CD8-positive, alpha-beta memory T cell (primary cell): ENCODE results near the gene OPTC. TPM values are rescaled to one million over a fixed set of nuclear protein-coding genes. Genes with fewer than 3 reads are reported as not detected.
A peak's percentile ranks its signal among the peaks of the same experiment; 100 is the strongest.
"Not testable (repeated sequence)": the region's sequence is repeated elsewhere in the genome, so short reads cannot be mapped to it uniquely, and the experiment has no call there.

Experiments used
- CTCF ChIA-PET: fragments of 350-600 bp; sonication (Branson Sonifier 250); formaldehyde crosslinking; loops from one replicate; lab custom pipeline; 2021; ENCODE audit warnings: antibody characterized with exemption; lab: Charles Lee
- POLR2A ChIA-PET: fragments of 350-600 bp; sonication (Branson Sonifier 250); formaldehyde crosslinking; loops from one replicate; lab custom pipeline; 2021; ENCODE audit warnings: antibody characterized with exemption; lab: Charles Lee
- DNase-seq, 5 donors: peaks; one replicate each; pipeline versions ENCODE4 v3.0.0 to v3.0.0-alpha.2; 2020 to 2022; ENCODE audit warnings: mixed read lengths in 1 of 5
- H3K27ac ChIP-seq: one replicate; pipeline ENCODE4 v1.7.0; 2013; ENCODE audit warnings: low read depth, mild to moderate bottlenecking, low read length, moderate library complexity
- H3K27me3 ChIP-seq: 2 replicates; pipeline ENCODE4 v1.7.0; 2013; ENCODE audit warnings: low read length, mild to moderate bottlenecking; ENCODE audit not compliant: insufficient read depth, poor library complexity, severe bottlenecking
- H3K36me3 ChIP-seq: 2 replicates; pipeline ENCODE4 v1.7.0; 2013; ENCODE audit warnings: mild to moderate bottlenecking, low read length, moderate library complexity; ENCODE audit not compliant: insufficient read depth
- H3K4me1 ChIP-seq: 2 replicates; pipeline ENCODE4 v1.7.0; 2013; ENCODE audit warnings: mild to moderate bottlenecking, low read length, moderate library complexity; ENCODE audit not compliant: insufficient read depth
- H3K4me3 ChIP-seq: 2 replicates; pipeline ENCODE4 v1.7.0; 2013; ENCODE audit warnings: mild to moderate bottlenecking, low read length
- H3K9me3 ChIP-seq: 2 replicates; pipeline ENCODE4 v1.7.0; 2013; ENCODE audit warnings: mild to moderate bottlenecking, low read length
- H3K27ac Mint-ChIP-seq, 8 donors: one replicate each; pipeline ENCODE4 v1.8.0; 2020 to 2021; ENCODE audit warnings: mixed read lengths in 8 of 8, mild to moderate bottlenecking in 6 of 8, inconsistent platforms in 3 of 8, moderate library complexity in 3 of 8
- H3K27me3 Mint-ChIP-seq, 2 donors: one replicate each; pipeline ENCODE4 v1.8.0; 2020 to 2021; ENCODE audit warnings: mixed read lengths in 2 of 2, mild to moderate bottlenecking in 1 of 2, moderate library complexity in 1 of 2
- H3K36me3 Mint-ChIP-seq, 3 donors: one replicate each; pipeline ENCODE4 v1.8.0; 2020 to 2021; ENCODE audit warnings: mixed read lengths in 3 of 3, inconsistent platforms in 1 of 3, mild to moderate bottlenecking in 1 of 3
- H3K4me1 Mint-ChIP-seq, 3 donors: one replicate each; pipeline ENCODE4 v1.8.0; 2020 to 2021; ENCODE audit warnings: mixed read lengths in 3 of 3, inconsistent platforms in 1 of 3, mild to moderate bottlenecking in 1 of 3
- H3K4me3 Mint-ChIP-seq, 7 donors: one replicate each; pipeline ENCODE4 v1.8.0; 2020 to 2021; ENCODE audit warnings: mixed read lengths in 7 of 7, mild to moderate bottlenecking in 6 of 7, moderate library complexity in 4 of 7, inconsistent platforms in 2 of 7
- H3K9me3 Mint-ChIP-seq, 5 donors: one replicate each; pipeline ENCODE4 v1.8.0; 2020 to 2022; ENCODE audit warnings: mixed read lengths in 5 of 5, mild to moderate bottlenecking in 3 of 5, moderate library complexity in 2 of 5, inconsistent platforms in 1 of 5
- polyA plus RNA-seq: library from polyadenylated mRNA; unstranded; fragments of 300-500 nt; fragmentation: Illumina TruSeq; gene quantifications from one replicate; pipeline ENCODE4 v1.2.3, GENCODE V29; 2021
- total RNA-seq, 2 experiments: library from RNA; stranded (reverse); gene quantifications; one replicate each; pipeline ENCODE4 v1.2.3, GENCODE V29; 2021

Gene OPTC
- total and polyA plus RNA-seq, 3 experiments from 2014 or later, result not detected

DNA sequence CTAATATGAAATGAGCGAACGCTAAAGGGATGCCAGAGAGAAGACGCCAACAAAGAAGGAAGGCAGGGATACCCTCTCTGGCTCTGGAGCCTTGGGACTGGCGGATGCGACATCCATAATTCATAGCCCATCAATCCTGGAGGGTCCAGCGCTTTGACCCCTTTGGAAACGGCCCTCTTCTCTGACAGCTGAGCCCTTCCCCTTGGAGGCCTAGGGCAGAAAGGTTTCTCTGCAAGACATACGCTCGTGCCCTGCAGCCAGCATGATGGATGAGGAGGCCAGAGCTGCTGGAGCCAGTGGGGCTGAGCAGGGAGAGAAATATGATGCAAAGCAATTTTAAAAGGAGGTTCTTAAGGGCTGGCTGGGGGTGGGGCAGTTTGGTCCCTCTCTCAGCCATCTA lies 22.2 kb downstream of the OPTC start:
- peaks cover 0 to 1% (median 0%) of the 10 kb centered on the region in 3 donors for H3K4me1 Mint-ChIP-seq
- Histone ChIP-seq H3K4me1 (peaks cover 21% of the 10 kb centered on the region), H3K9me3 (no peaks in the 10 kb centered on the region), H3K4me3 (no peak overlapping the region), H3K36me3 (no peaks in the 10 kb centered on the region), H3K27ac (no peak overlapping the region), H3K27me3 (no peaks in the 10 kb centered on the region)
- H3K36me3 Mint-ChIP-seq, result no peaks in the 10 kb centered on the region
- peaks cover 8 to 15% of the 10 kb centered on the region in 2 donors for H3K27me3 Mint-ChIP-seq
- H3K27ac Mint-ChIP-seq, result no peak overlapping the region
- no peak for DNase-seq
- ChIA-PET CTCF (interaction anchor here (1.0 kb wide), 1 partner anchor 8 kb away, joined by 3 read pairs; no protein-coding TSS in a partner anchor), POLR2A (no interaction called here)
- H3K9me3 Mint-ChIP-seq, result no peaks in the 10 kb centered on the region
- no peak overlapping the region for H3K4me3 Mint-ChIP-seq

DNA sequence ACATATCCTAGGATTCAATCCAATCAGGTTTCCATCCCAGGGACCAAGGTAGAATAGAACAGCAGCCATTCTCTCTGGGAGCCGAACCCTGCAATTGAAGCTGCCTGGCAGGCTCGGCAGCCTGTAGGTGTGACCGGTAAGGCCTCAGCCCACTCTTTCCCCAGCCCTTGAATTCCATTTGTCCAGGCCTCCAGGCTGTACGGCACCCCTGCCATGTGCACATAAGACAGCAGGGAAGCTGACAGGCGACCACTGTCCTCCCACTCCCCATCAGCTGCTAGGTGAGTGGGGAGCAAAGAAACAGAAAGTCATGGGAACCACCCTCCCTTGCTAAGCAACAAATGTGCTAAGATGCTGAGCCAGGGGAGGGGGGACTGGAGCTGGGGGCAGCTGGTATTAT lies 23.0 kb downstream of the OPTC start:
- no peaks in the 10 kb centered on the region for H3K9me3 Mint-ChIP-seq
- no peak overlapping the region for H3K4me3 Mint-ChIP-seq
- Histone ChIP-seq H3K4me3 (no peak overlapping the region), H3K27me3 (no peaks in the 10 kb centered on the region), H3K27ac (no peak overlapping the region), H3K9me3 (no peaks in the 10 kb centered on the region), H3K36me3 (no peaks in the 10 kb centered on the region), H3K4me1 (peaks cover 21% of the 10 kb centered on the region)
- H3K27me3 Mint-ChIP-seq, result peaks cover 8 to 15% of the 10 kb centered on the region in 2 donors
- no peaks in the 10 kb centered on the region for H3K36me3 Mint-ChIP-seq
- ChIA-PET CTCF (interaction anchor here (1.0 to 2.2 kb wide), 2 partner anchors 8 to 13 kb away, joined by 3 to 10 read pairs; no protein-coding TSS in a partner anchor), POLR2A (no interaction called here)
- no peak for DNase-seq
- no peak overlapping the region for H3K27ac Mint-ChIP-seq
- H3K4me1 Mint-ChIP-seq, result peaks cover 0 to 1% (median 0%) of the 10 kb centered on the region in 3 donors

DNA sequence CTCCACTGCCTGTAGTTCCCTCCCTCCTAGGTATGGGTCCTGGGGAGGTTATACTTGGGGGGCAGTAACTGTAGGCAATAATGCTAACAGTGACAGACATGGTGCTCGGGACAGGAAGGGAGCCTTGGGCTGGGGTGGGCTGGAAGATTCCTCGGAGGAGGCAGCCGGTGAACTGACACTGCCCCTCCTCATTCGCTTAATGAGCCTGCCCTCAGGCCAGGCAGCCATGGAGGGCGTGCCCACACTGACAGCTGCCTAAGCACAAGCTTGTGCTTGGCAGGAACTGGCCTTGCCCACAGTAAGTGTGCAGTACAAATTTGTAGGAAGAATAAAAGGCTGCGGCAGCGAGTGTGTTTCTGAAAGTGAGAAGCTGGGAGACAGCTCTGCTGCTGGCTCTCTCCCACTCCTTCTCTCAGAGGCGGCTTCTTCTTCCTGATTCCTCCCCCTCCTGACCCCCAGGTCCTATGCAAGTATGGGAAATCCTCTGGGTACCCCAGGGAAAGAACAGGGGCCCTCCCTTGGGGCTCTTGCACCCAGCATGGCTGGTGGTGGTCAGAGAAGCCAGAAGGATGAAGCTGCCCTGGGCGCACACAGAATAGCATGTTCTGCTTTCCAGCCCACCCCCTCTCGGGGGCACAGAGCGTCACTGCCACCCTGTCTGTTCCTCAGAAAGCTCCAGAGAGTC lies 23.6 kb downstream of the OPTC start:
- Mint-ChIP-seq H3K27me3 (peaks cover 8 to 11% of the 10 kb centered on the region in 2 donors), H3K36me3 (no peaks in the 10 kb centered on the region), H3K9me3 (no peaks in the 10 kb centered on the region), H3K27ac (peak overlapping the region in 1 of 8 donors; percentile 9), H3K4me1 (peaks cover 0 to 1% (median 0%) of the 10 kb centered on the region in 3 donors), H3K4me3 (no peak overlapping the region)
- H3K36me3 ChIP-seq, result no peaks in the 10 kb centered on the region
- peaks cover 18% of the 10 kb centered on the region for H3K4me1 ChIP-seq
- H3K4me3 ChIP-seq, result no peak overlapping the region
- ChIA-PET POLR2A (no interaction called here), CTCF (interaction anchor here (1.0 to 2.2 kb wide), 2 partner anchors 9 to 14 kb away, joined by 3 to 10 read pairs; no protein-coding TSS in a partner anchor)
- H3K27me3 ChIP-seq, result no peaks in the 10 kb centered on the region
- no peak for DNase-seq
- no peaks in the 10 kb centered on the region for H3K9me3 ChIP-seq
- H3K27ac ChIP-seq, result no peak overlapping the region

DNA sequence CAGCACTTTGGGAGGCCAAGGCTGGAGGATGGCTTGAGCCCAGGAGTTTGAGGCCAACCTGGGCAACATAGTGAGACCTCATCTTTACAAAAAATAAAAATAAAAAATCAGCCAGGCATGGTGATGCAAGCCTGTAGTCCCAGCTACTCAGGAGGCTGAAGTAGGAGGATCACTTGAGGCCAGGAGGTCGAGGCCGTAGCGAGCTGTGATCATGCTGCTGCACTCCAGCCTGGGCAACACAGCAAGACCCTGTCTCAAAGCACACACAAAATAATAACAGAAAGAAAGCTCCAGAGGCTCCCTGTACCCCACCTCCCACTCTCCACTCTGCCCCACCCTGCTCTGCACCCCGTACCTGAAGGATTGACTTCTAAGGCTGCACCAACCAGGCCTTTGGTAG lies 24.2 kb downstream of the OPTC start:
- H3K9me3 Mint-ChIP-seq, H3K4me3 ChIP-seq, DNase-seq, POLR2A ChIA-PET, H3K4me1 Mint-ChIP-seq, H3K27ac ChIP-seq, H3K27me3 ChIP-seq, H3K36me3 Mint-ChIP-seq, H3K9me3 ChIP-seq, H3K27me3 Mint-ChIP-seq, H3K4me3 Mint-ChIP-seq, H3K36me3 ChIP-seq: not testable (repeated sequence)
- peak overlapping the region in 1 of 8 donors; percentile 9 for H3K27ac Mint-ChIP-seq
- CTCF ChIA-PET, result interaction anchor here (2.2 kb wide), 1 partner anchor 14 kb away, joined by 10 read pairs; no protein-coding TSS in a partner anchor
- H3K4me1 ChIP-seq, result peaks cover 12% of the 10 kb centered on the region

DNA sequence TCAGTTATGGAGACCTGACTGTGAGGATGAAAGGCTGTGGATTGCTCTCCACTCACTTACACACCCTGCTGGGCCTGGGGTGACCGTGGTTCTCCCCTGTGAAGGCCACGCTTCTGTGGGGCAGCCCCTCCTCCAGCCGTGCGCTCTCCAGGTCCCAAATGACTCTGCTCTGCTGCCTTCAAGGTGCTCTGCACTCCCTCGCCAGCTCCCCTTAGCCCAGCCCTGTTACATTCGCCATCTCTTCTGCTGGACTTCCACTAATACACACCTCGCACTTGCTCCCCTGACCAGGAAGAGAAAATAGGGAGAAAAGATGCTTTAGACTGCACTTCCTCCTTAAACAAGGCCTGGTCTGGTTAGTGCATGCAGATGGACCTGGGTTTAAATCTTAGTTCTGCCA lies 24.6 kb downstream of the OPTC start:
- no peak overlapping the region for H3K27ac ChIP-seq
- Mint-ChIP-seq H3K4me3 (no peak overlapping the region), H3K36me3 (no peaks in the 10 kb centered on the region), H3K27ac (no peak overlapping the region), H3K27me3 (peaks cover 5 to 6% of the 10 kb centered on the region in 2 donors), H3K4me1 (no peaks in the 10 kb centered on the region), H3K9me3 (no peaks in the 10 kb centered on the region)
- H3K27me3 ChIP-seq, result no peaks in the 10 kb centered on the region
- H3K4me1 ChIP-seq, result peaks cover 8% of the 10 kb centered on the region
- H3K36me3 ChIP-seq, result no peaks in the 10 kb centered on the region
- ChIA-PET CTCF (interaction anchor here (2.2 kb wide), 1 partner anchor 15 kb away, joined by 10 read pairs; no protein-coding TSS in a partner anchor), POLR2A (interaction anchor here (0.6 kb wide), 1 partner anchor 233 kb away, joined by 4 read pairs; no protein-coding TSS in a partner anchor)
- no peak for DNase-seq
- H3K9me3 ChIP-seq, result no peaks in the 10 kb centered on the region
- no peak overlapping the region for H3K4me3 ChIP-seq

DNA sequence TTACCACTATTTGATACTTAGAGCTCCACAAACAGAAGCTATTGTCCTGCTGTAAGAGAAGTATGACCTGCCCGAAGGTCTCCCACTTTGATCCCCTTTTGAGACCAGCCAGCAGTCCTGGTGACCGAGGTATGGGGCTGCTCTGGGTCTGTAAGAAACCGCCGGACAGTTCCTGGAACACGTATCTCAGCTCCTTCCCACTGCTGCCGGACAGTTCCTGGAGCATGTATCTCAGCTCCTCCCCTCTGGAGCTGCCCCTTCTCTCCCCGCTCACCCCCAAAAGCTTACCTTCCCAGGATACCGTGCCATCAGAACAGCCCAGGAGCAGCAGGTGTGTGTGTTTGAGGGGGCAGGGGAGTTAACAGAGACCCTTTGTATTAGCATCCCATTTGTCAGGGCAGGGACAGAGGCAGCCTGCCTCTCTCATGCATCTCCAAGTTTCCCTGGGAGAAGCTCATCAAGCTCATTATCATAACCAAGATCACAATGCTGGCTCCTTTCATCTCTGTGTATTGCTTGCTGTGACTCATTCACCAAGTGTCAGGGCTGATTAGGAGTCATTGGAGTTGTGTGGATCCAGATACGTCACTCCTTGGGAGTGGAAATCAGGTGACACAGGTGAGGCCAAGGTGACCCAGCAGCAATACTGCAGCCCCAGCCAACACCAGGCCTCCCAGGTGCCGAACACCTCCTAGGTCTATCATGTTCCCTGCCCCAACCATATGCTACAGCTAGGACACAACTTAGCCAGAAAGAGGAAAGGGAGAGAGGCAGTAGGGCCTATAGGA lies 25.3 kb downstream of the OPTC start:
- Mint-ChIP-seq H3K9me3 (no peaks in the 10 kb centered on the region), H3K4me3 (no peak overlapping the region), H3K4me1 (no peaks in the 10 kb centered on the region), H3K36me3 (no peaks in the 10 kb centered on the region), H3K27ac (peak overlapping the region in 1 of 8 donors; percentile 77), H3K27me3 (peaks cover 3 to 6% of the 10 kb centered on the region in 2 donors)
- ChIA-PET POLR2A (interaction anchor here (0.6 kb wide), 1 partner anchor 232 kb away, joined by 4 read pairs; no protein-coding TSS in a partner anchor), CTCF (no interaction called here)
- H3K9me3 ChIP-seq, result no peaks in the 10 kb centered on the region
- H3K36me3 ChIP-seq, result no peaks in the 10 kb centered on the region
- DNase-seq, result no peak
- H3K4me3 ChIP-seq, result no peak overlapping the region
- H3K4me1 ChIP-seq, result peaks cover under 1% of the 10 kb centered on the region
- no peaks in the 10 kb centered on the region for H3K27me3 ChIP-seq
- no peak overlapping the region for H3K27ac ChIP-seq

DNA sequence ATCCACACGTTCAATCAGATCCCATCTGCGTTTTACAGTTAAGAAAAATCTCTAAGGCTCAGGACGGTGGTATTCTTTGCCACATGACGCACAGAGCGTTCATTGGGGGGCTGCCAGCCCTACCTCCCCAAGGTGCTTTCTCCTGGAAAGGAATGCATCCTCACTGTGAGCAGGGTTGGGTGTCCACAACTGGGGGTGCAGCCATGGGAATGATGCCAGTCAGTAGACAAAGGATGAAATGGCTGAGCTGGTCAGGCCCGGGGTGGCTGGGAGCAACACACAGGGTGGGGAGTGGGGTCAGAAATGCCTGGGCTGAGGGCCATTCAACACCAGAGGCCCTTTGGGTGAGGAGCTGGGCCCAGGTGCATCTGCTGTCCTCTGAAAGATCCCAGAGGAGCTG lies 25.9 kb downstream of the OPTC start:
- no peak for DNase-seq
- ChIA-PET POLR2A (no interaction called here), CTCF (no interaction called here)
- no peaks in the 10 kb centered on the region for H3K27me3 ChIP-seq
- Mint-ChIP-seq H3K4me1 (no peaks in the 10 kb centered on the region), H3K4me3 (no peak overlapping the region), H3K27me3 (peaks cover 3 to 6% of the 10 kb centered on the region in 2 donors), H3K36me3 (no peaks in the 10 kb centered on the region), H3K9me3 (no peaks in the 10 kb centered on the region), H3K27ac (peak overlapping the region in 1 of 8 donors; percentile 68)
- H3K9me3 ChIP-seq, result no peaks in the 10 kb centered on the region
- no peak overlapping the region for H3K27ac ChIP-seq
- no peaks in the 10 kb centered on the region for H3K4me1 ChIP-seq
- no peaks in the 10 kb centered on the region for H3K36me3 ChIP-seq
- H3K4me3 ChIP-seq, result no peak overlapping the region

DNA sequence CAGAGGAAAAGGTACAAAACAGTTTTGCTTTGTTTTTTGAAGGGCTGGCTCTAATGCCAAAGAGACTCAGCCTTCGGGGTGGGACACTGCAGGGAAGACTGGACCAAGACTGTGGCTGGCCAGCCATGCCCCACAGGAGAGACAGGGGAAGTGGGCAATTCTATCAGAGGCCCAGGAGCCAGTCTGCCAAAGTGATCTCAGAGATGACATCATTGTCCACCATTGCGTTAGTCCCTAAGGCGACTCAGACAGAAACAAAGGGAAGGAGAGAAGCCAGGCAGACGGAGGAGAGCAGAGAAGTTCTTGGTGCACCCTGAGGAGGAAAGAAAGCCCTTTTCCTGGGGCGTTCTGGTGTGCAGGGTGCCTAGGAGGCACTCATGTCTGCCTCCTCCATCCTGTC lies 26.4 kb downstream of the OPTC start:
- H3K4me3 ChIP-seq, result no peak overlapping the region
- H3K27ac ChIP-seq, result no peak overlapping the region
- Mint-ChIP-seq H3K9me3 (no peaks in the 10 kb centered on the region), H3K36me3 (no peaks in the 10 kb centered on the region), H3K27ac (peak overlapping the region in 1 of 8 donors; percentile 68), H3K27me3 (peaks cover 2 to 3% of the 10 kb centered on the region in 2 donors), H3K4me1 (no peaks in the 10 kb centered on the region), H3K4me3 (no peak overlapping the region)
- H3K4me1 ChIP-seq, result no peaks in the 10 kb centered on the region
- no peaks in the 10 kb centered on the region for H3K9me3 ChIP-seq
- ChIA-PET POLR2A (no interaction called here), CTCF (no interaction called here)
- no peaks in the 10 kb centered on the region for H3K36me3 ChIP-seq
- no peaks in the 10 kb centered on the region for H3K27me3 ChIP-seq
- no peak for DNase-seq
